B cell (primary cell): Measurements from ENCODE around the gene EML1. TPM values are rescaled to one million over a fixed set of nuclear protein-coding genes. Genes with fewer than 3 reads are reported as not detected.

Experiments used
- ATAC-seq: fragments of 200-7000 bp; cut with Tn5 transposase; one replicate; pipeline ENCODE4 v1.10.0; 2021; ENCODE audit warnings: low read depth, mild to moderate bottlenecking, moderate number of reproducible peaks, moderate library complexity
- CTCF ChIA-PET: fragments of 350-600 bp; sonication (Branson Sonifier 250); formaldehyde crosslinking; loops from one replicate; lab custom pipeline; 2021; ENCODE audit warnings: antibody characterized with exemption, inconsistent platforms; lab: Charles Lee
- POLR2A ChIA-PET: fragments of 350-600 bp; sonication (Branson Sonifier 250); formaldehyde crosslinking; loops from one replicate; lab custom pipeline; 2021; ENCODE audit warnings: antibody characterized with exemption; lab: Charles Lee
- DNase-seq: peaks from one replicate; pipeline ENCODE4 v3.0.0; 2013
- H2AFZ ChIP-seq: 2 replicates; pipeline ENCODE4 v1.6.1; 2012; ENCODE audit warnings: mild to moderate bottlenecking, low read depth, low read length; ENCODE audit not compliant: insufficient read depth, poor library complexity, severe bottlenecking
- H3K27ac ChIP-seq, 2 donors: 1 replicate in 1 of 2; 2 replicates in 1 of 2; pipeline ENCODE4 v1.5.1; 2012 to 2013; ENCODE audit warnings: low read length in 2 of 2, mild to moderate bottlenecking in 2 of 2, moderate library complexity in 1 of 2
- H3K27me3 ChIP-seq, 4 experiments: fragments of 200-600 bp in 1 of 4; sonication (generic) in 1 of 4; replicated peaks in 1 of 4; 1 replicate in 2 of 4; 2 replicates in 2 of 4; pipeline versions ENCODE4 v1.6.1 to v1.7.0; 2013 to 2016; ENCODE audit warnings: low read length in 3 of 4, mild to moderate bottlenecking in 2 of 4, mixed read lengths in 1 of 4, moderate library complexity in 1 of 4; ENCODE audit not compliant: insufficient read depth in 4 of 4, control insufficient read depth in 3 of 4; ENCODE audit errors: control extremely low read depth in 1 of 4
- H3K36me3 ChIP-seq, 2 experiments: replicated peaks in 1 of 2; 1 replicate in 1 of 2; 2 replicates in 1 of 2; pipeline versions ENCODE4 v1.6.1 to v1.7.1; 2013; ENCODE audit warnings: low read length in 1 of 2; ENCODE audit not compliant: insufficient read depth in 2 of 2, control insufficient read depth in 1 of 2; ENCODE audit errors: control extremely low read depth in 1 of 2, extremely low read depth in 1 of 2
- H3K4me1 ChIP-seq, 2 donors: fragments of 200-600 bp in 1 of 2; sonication (generic) in 1 of 2; 1 replicate in 1 of 2; 2 replicates in 1 of 2; pipeline versions ENCODE4 v1.5.1 to v1.6.1; 2013 to 2017; ENCODE audit warnings: low read length in 2 of 2; ENCODE audit not compliant: control insufficient read depth in 2 of 2, insufficient read depth in 2 of 2
- H3K4me2 ChIP-seq: replicated peaks from 2 replicates; pipeline ENCODE3; 2012; ENCODE audit warnings: mild to moderate bottlenecking, low read depth, low read length; ENCODE audit not compliant: poor library complexity, severe bottlenecking
- H3K4me3 ChIP-seq, 5 experiments: fragments of 200-600 bp in 1 of 5; sonication (generic) in 1 of 5; 1 replicate in 3 of 5; 2 replicates in 2 of 5; pipeline versions ENCODE4 v1.5.1 to v1.7.0; 2011 to 2016; ENCODE audit warnings: low read length in 4 of 5, mild to moderate bottlenecking in 4 of 5, low read depth in 2 of 5, control low read depth in 1 of 5, moderate library complexity in 1 of 5; ENCODE audit not compliant: insufficient read depth in 1 of 5; ENCODE audit errors: control extremely low read depth in 1 of 5, extremely low read depth in 1 of 5
- H3K79me2 ChIP-seq: fragments of 200-600 bp; sonication (generic); one replicate; pipeline ENCODE4 v1.6.0; 2016; ENCODE audit warnings: low read length; ENCODE audit not compliant: control insufficient read depth, insufficient read depth
- H3K9ac ChIP-seq: fragments of 200-600 bp; sonication (generic); 2 replicates; pipeline ENCODE4 v1.6.1; 2017; ENCODE audit warnings: mild to moderate bottlenecking, low read length, moderate library complexity
- H3K9me3 ChIP-seq, 3 donors: one replicate each; pipeline versions ENCODE4 v1.6.1 to v1.7.1; 2013; ENCODE audit warnings: low read length in 2 of 3; ENCODE audit not compliant: control insufficient read depth in 2 of 3, insufficient read depth in 1 of 3; ENCODE audit errors: control extremely low read depth in 1 of 3
- H4K20me1 ChIP-seq: 2 replicates; pipeline ENCODE4 v1.6.0; 2012; ENCODE audit warnings: mild to moderate bottlenecking, low read length; ENCODE audit not compliant: insufficient read depth, control insufficient read depth, poor library complexity, severe bottlenecking
- H3K27ac Mint-ChIP-seq: one replicate; pipeline ENCODE4 v1.8.0; 2021; ENCODE audit warnings: mixed read lengths
- H3K27me3 Mint-ChIP-seq: one replicate; pipeline ENCODE4 v1.8.0; 2021; ENCODE audit warnings: mixed read lengths
- H3K4me1 Mint-ChIP-seq: one replicate; pipeline ENCODE4 v1.8.0; 2021; ENCODE audit warnings: mixed read lengths
- H3K4me3 Mint-ChIP-seq: one replicate; pipeline ENCODE4 v1.8.0; 2021; ENCODE audit warnings: mixed read lengths
- H3K9me3 Mint-ChIP-seq: one replicate; pipeline ENCODE4 v1.8.0; 2022; ENCODE audit warnings: mixed read lengths; ENCODE audit not compliant: insufficient read depth
- EZH2 ChIP-seq: IDR thresholded peaks from 2 replicates; pipeline ENCODE4 v1.6.1; 2012; ENCODE audit warnings: borderline replicate concordance, low read depth, mild to moderate bottlenecking, moderate library complexity, low read length; ENCODE audit not compliant: insufficient read depth, poor library complexity, severe bottlenecking
- WGBS: methylation state at CpG from one replicate; pipeline ENCODE4 v1.1.5; 2013; ENCODE audit warnings: missing lambda C conversion rate; ENCODE audit not compliant: insufficient coverage; 5-methylcytosine and 5-hydroxymethylcytosine counted together
- intact Hi-C: fragments of 100-400 bp; cut with micrococcal nuclease; formaldehyde crosslinking; loops from one replicate; pipeline ENCODE4 v1.10.0; 2022
- polyA plus RNA-seq: library from polyadenylated mRNA; depleted of rRNA; stranded (reverse); fragments of >200 nt; gene quantifications from 2 replicates; pipeline ENCODE4 v1.2.3, GENCODE V29; 2012
- total RNA-seq, 2 donors: library from RNA; stranded (reverse); fragments of 120-200 nt in 1 of 2; gene quantifications; 1 replicate in 1 of 2; 2 replicates in 1 of 2; pipeline versions ENCODE4 v1.2.3 to v1.2.4, GENCODE V29; 2013 to 2022
- TF ChIP-seq, protein P1 (sequence below): fragments of 200-600 bp; IDR thresholded peaks from one replicate; pipeline ENCODE4 v1.8.0; 2022; ENCODE audit warnings: antibody characterized with exemption, mild to moderate bottlenecking

Gene EML1
- total and polyA plus RNA-seq, 2 donors (not counting 1 experiment from before 2014, with no cell fraction given), result not detected

DNA sequence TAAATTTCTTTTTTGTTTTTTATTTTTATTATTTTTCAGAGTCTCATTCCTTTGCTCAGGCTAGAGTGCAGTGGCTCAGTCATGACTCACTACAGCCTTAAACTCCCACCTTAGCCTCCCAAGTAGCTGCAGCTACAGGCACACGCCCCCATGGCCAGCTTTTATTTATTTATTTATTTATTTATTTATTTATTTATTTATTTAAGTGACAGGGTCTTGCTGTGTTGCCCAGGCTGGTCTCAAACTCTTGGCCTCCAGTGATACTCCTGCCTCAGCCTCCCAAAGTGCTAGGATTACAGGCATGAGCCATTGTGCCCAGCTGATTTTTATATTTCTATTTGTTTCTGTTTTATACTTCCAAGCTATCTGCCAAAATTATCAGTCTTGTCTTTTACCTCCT is 182.8 kb downstream of the EML1 start:
- Mint-ChIP-seq H3K27ac (no peak overlapping the region), H3K4me3 (no peak overlapping the region), H3K27me3 (peaks cover 27% of the 10 kb centered on the region), H3K9me3 (no peaks in the 10 kb centered on the region), H3K4me1 (peaks cover 6% of the 10 kb centered on the region)
- Histone ChIP-seq H3K9ac (no peak overlapping the region), H3K4me3 (no peak overlapping the region), H4K20me1 (no peaks in the 10 kb centered on the region), H2AFZ (no peak overlapping the region), H3K27ac (no peak overlapping the region), H3K4me1 (peaks cover 9 to 10% of the 10 kb centered on the region in 2 donors), H3K9me3 (peaks cover 0 to under 1% (median 0%) of the 10 kb centered on the region in 3 donors), H3K36me3 (no peaks in the 10 kb centered on the region), H3K27me3 (peaks cover 0 to 17% (median 6%) of the 10 kb centered on the region in 4 experiments), H3K79me2 (no peaks in the 10 kb centered on the region), H3K4me2 (no peak overlapping the region)
- no peak for DNase-seq
- ATAC-seq, result no peak
- WGBS, result no CpG with 5 or more reads among the region's 1 CpG
- TF ChIP-seq, protein P1, sequence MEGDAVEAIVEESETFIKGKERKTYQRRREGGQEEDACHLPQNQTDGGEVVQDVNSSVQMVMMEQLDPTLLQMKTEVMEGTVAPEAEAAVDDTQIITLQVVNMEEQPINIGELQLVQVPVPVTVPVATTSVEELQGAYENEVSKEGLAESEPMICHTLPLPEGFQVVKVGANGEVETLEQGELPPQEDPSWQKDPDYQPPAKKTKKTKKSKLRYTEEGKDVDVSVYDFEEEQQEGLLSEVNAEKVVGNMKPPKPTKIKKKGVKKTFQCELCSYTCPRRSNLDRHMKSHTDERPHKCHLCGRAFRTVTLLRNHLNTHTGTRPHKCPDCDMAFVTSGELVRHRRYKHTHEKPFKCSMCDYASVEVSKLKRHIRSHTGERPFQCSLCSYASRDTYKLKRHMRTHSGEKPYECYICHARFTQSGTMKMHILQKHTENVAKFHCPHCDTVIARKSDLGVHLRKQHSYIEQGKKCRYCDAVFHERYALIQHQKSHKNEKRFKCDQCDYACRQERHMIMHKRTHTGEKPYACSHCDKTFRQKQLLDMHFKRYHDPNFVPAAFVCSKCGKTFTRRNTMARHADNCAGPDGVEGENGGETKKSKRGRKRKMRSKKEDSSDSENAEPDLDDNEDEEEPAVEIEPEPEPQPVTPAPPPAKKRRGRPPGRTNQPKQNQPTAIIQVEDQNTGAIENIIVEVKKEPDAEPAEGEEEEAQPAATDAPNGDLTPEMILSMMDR, result no peak
- no peak for TF ChIP-seq EZH2
- intact Hi-C loops, result no loop called here
- POLR2A ChIA-PET, result no interaction called here
- CTCF ChIA-PET, result no interaction called here

- Histone ChIP-seq H3K4me1 (peaks cover 8 to 10% of the 10 kb centered on the region in 2 donors), H2AFZ (no peak overlapping the region), H3K79me2 (no peaks in the 10 kb centered on the region), H3K4me3 (no peak overlapping the region), H4K20me1 (no peaks in the 10 kb centered on the region), H3K27me3 (peaks cover 0 to 16% (median 6%) of the 10 kb centered on the region in 4 experiments), H3K9ac (no peak overlapping the region), H3K4me2 (no peak overlapping the region), H3K27ac (no peak overlapping the region), H3K36me3 (no peaks in the 10 kb centered on the region), H3K9me3 (no peaks in the 10 kb centered on the region)
- ATAC-seq (no peak), DNase-seq (no peak)
- Mint-ChIP-seq H3K27ac (no peak overlapping the region), H3K4me3 (no peak overlapping the region), H3K27me3 (peaks cover 27% of the 10 kb centered on the region), H3K9me3 (no peaks in the 10 kb centered on the region), H3K4me1 (peaks cover 6% of the 10 kb centered on the region)
- POLR2A ChIA-PET, result interaction anchor here (0.5 kb wide), 1 partner anchor 123 kb away, joined by 3 read pairs; no protein-coding TSS in a partner anchor
- intact Hi-C loops, result no loop called here
- CTCF ChIA-PET, result interaction anchor here (0.7 kb wide), 1 partner anchor 216 kb away, joined by 3 read pairs; no protein-coding TSS in a partner anchor
- WGBS, result 100% methylated on average over 1 of the region's 3 CpGs
- TF ChIP-seq EZH2, result no peak
- TF ChIP-seq, protein P1, result no peak
Observed at GRCh38 chr14:99976681-99977080, 183.5 kb downstream of the EML1 start.
